Heart left ventricle (tissue), 16 donors: ENCODE measurements around the gene RBP5. TPM values are rescaled to one million over a fixed set of nuclear protein-coding genes. Genes with fewer than 3 reads are reported as not detected.

Source experiments
- ATAC-seq, 4 donors: fragments of 200-7000 bp; cut with Tn5 transposase; one replicate each; pipeline ENCODE4 v1.9.1; 2020 to 2022; ENCODE audit warnings: moderate library complexity in 4 of 4, mild to moderate bottlenecking in 3 of 4, moderate number of reproducible peaks in 1 of 4
- DNase-seq, 5 donors: peaks; one replicate each; pipeline ENCODE4 v3.0.0-alpha.2; 2020
- H3K27ac ChIP-seq, 12 donors: fragments of 200-600 bp; sonication (generic) in 4 of 12; one replicate each; pipeline versions ENCODE4 v1.5.0 to v1.8.0; 2016 to 2022; ENCODE audit warnings: mild to moderate bottlenecking in 2 of 12
- H3K27me3 ChIP-seq, 9 donors: fragments of 200-600 bp; sonication (generic) in 2 of 9; one replicate each; pipeline versions ENCODE4 v1.5.1 to v1.8.0; 2016 to 2022; ENCODE audit warnings: mild to moderate bottlenecking in 3 of 9
- H3K36me3 ChIP-seq, 9 donors: fragments of 200-600 bp; sonication (generic) in 2 of 9; one replicate each; pipeline versions ENCODE4 v1.5.0 to v1.8.0; 2018 to 2022; ENCODE audit warnings: mild to moderate bottlenecking in 2 of 9
- H3K4me1 ChIP-seq, 12 donors: fragments of 200-600 bp; sonication (generic) in 4 of 12; one replicate each; pipeline versions ENCODE4 v1.5.0 to v1.8.0; 2016 to 2022; ENCODE audit warnings: mild to moderate bottlenecking in 3 of 12
- H3K4me3 ChIP-seq, 12 donors: fragments of 200-600 bp; sonication (generic) in 4 of 12; one replicate each; pipeline versions ENCODE4 v1.5.0 to v1.8.0; 2017 to 2022; ENCODE audit warnings: mild to moderate bottlenecking in 9 of 12, moderate library complexity in 4 of 12
- H3K9me3 ChIP-seq, 12 donors: fragments of 200-600 bp; sonication (generic) in 4 of 12; one replicate each; pipeline versions ENCODE4 v1.5.0 to v1.8.0; 2016 to 2022; ENCODE audit warnings: mild to moderate bottlenecking in 1 of 12
- CTCF ChIP-seq, 12 donors: fragments of 200-600 bp; sonication (generic) in 4 of 12; IDR thresholded peaks; one replicate each; pipeline versions ENCODE4 v1.5.0 to v1.8.0; 2018 to 2022; ENCODE audit warnings: antibody characterized with exemption in 12 of 12, mild to moderate bottlenecking in 5 of 12
- POLR2A ChIP-seq, 2 donors: fragments of 450-650 bp; IDR thresholded peaks; one replicate each; pipeline ENCODE4 v1.6.1; 2017; ENCODE audit warnings: antibody characterized with exemption in 2 of 2, mild to moderate bottlenecking in 2 of 2, moderate library complexity in 2 of 2
- WGBS, 4 donors: extraction: QIAGEN DNeasy Blood & Tissue Kit in 2 of 4; methylation state at CpG; one replicate each; pipeline versions ENCODE4 v1.1.5 to v1.1.7; 2013 to 2018; 5-methylcytosine and 5-hydroxymethylcytosine counted together
- intact Hi-C, 10 donors: fragments of 100-400 bp; cut with DNase I; formaldehyde crosslinking; loops; one replicate each; pipeline versions ENCODE4 v1.11.1 to v1.14.2; 2022
- polyA plus RNA-seq, 2 donors: library from polyadenylated mRNA; stranded (reverse); fragments of 200-250 nt; gene quantifications; one replicate each; pipeline ENCODE4 v1.2.3, GENCODE V29; 2013
- total RNA-seq, 9 donors: library from RNA; depleted of rRNA in 2 of 9; stranded (reverse); fragments of >200 nt in 2 of 9; fragmentation: NEBNext Ultra II Directional in 3 of 9; extraction: Animal tissue kit (Norgen Biotek cat#: 25700) in 3 of 9; gene quantifications; one replicate each; pipeline versions ENCODE4 v1.1.0 to v1.2.4, GENCODE V29; 2016 to 2023
- donor health status: ischemic (EF 13 %, LVEDD 7.1; RV severe dilation, severe dysfunction).
- donor health status: healthy with polysubstance abuse.
- donor health status: DM: no; HTN: yes; CAD: no.
- donor health status: DM: no; HTN: no; CAD: no.
- donor health status: ischemic (EF 25% LVEDD 6.9; RV normal size, moderate dysfunction).
- donor health status: ischemic (EF 25% LVEDD 5.7; RV mildly dilated, moderate dysfunction).
- donor health status: healthy.
- donor health status: DM: yes; HTN: yes; CAD: no.
- donor health status: ischemic (EF 35%, LVEDD 5.7; RV mildly dilated, moderate dysfunction).
- donor health status: nonischemic (EF 11% LVEDD 7.7; RV severe dilation, severe dysfunction).
- donor health status: DM: yes; HTN: yes; CAD: no.
- donor health status: PGD.
- donor health status: ischemic (EF 29% LVEDD 5.4; RV normal size, mild dysfunction).
- donor health status: nonischemic (EF 23%, LVEDD 6.1; RV moderate dilation, normal function).

The RBP5 gene
- total and polyA plus RNA-seq, 11 donors = 0.34 to 2.1 (median 0.90) TPM; not detected in 7

- 80 to 90% (median 89%) methylated on average over 4 of the region's 4 CpGs for WGBS, 4 donors
- no peak for ATAC-seq
- no peak overlapping the region for H3K27ac ChIP-seq
- peaks cover 0 to 8% (median 0%) of the 10 kb centered on the region in 12 donors for H3K4me1 ChIP-seq
- intact Hi-C loops = no loop called here
- H3K4me3 ChIP-seq = no peak overlapping the region
- H3K36me3 ChIP-seq = peaks cover 0 to 3% (median 0%) of the 10 kb centered on the region in 9 donors
- TF ChIP-seq POLR2A (IDR thresholded peaks at IDR 0.05) (no peak), CTCF (IDR thresholded peaks at IDR 0.05) (no peak)
- DNase-seq = no peak
- H3K9me3 ChIP-seq = no peaks in the 10 kb centered on the region
- H3K27me3 ChIP-seq = peaks cover 0 to 13% (median 0%) of the 10 kb centered on the region in 9 donors
Measured at GRCh38 chr12:7161327-7161726, 32.6 kb upstream of the RBP5 start.

GRCh38 chr12:7160183-7160582 lies 31.5 kb upstream of the RBP5 start:
- TF ChIP-seq POLR2A (IDR thresholded peaks at IDR 0.05) = no peak
- TF ChIP-seq CTCF (IDR thresholded peaks at IDR 0.05) = no peak
- 75 to 82% (median 79%) methylated on average over 7 of the region's 7 CpGs for WGBS, 4 donors
- H3K27ac ChIP-seq = no peak overlapping the region
- H3K4me1 ChIP-seq = peaks cover 0 to 8% (median 0%) of the 10 kb centered on the region in 12 donors
- intact Hi-C loops = no loop called here
- no peaks in the 10 kb centered on the region for H3K9me3 ChIP-seq
- peaks cover 0 to 13% (median 0%) of the 10 kb centered on the region in 9 donors for H3K27me3 ChIP-seq
- no peak for DNase-seq
- no peak overlapping the region for H3K4me3 ChIP-seq
- ATAC-seq = no peak
- peaks cover 0 to 6% (median 0%) of the 10 kb centered on the region in 9 donors for H3K36me3 ChIP-seq

- H3K36me3 ChIP-seq = peaks cover 0 to 16% (median 0%) of the 10 kb centered on the region in 9 donors
- no peaks in the 10 kb centered on the region for H3K9me3 ChIP-seq
- ATAC-seq (no peak), DNase-seq (no peak)
- no peak for TF ChIP-seq CTCF (IDR thresholded peaks at IDR 0.05)
- TF ChIP-seq POLR2A (IDR thresholded peaks at IDR 0.05) = no peak
- H3K4me3 ChIP-seq = no peak overlapping the region
- H3K4me1 ChIP-seq = peaks cover 0 to 8% (median 0%) of the 10 kb centered on the region in 12 donors
- intact Hi-C loops = no loop called here
- WGBS, 4 donors = 76 to 89% (median 81%) methylated on average over 9 to 10 of the region's 10 CpGs
- peaks cover 0 to 13% (median 0%) of the 10 kb centered on the region in 9 donors for H3K27me3 ChIP-seq
- no peak overlapping the region for H3K27ac ChIP-seq
Measured at GRCh38 chr12:7158781-7159609, 30.3 kb upstream of the RBP5 start.

GRCh38 chr12:7157391-7157790 lies 28.7 kb upstream of the RBP5 start:
- ATAC-seq = no peak
- H3K4me3 ChIP-seq = no peak overlapping the region

More at GRCh38 chr12:7157391-7157790, 28.7 kb upstream of the RBP5 start:
- H3K27ac ChIP-seq = no peak overlapping the region
- peaks cover 0 to 2% (median 0%) of the 10 kb centered on the region in 9 donors for H3K27me3 ChIP-seq
- 93 to 96% (median 94%) methylated on average over 17 of the region's 17 CpGs for WGBS, 4 donors
- no peaks in the 10 kb centered on the region for H3K9me3 ChIP-seq
- peaks cover 0 to 31% (median 0%) of the 10 kb centered on the region in 9 donors for H3K36me3 ChIP-seq
- peaks cover 0 to 1% (median 0%) of the 10 kb centered on the region in 12 donors for H3K4me1 ChIP-seq
- DNase-seq = no peak
- intact Hi-C loops = no loop called here
- TF ChIP-seq CTCF (IDR thresholded peaks at IDR 0.05) = no peak
- TF ChIP-seq POLR2A (IDR thresholded peaks at IDR 0.05) = no peak
